OCI-M1 (cell line): ENCODE data around the gene SNRPD2.

Source experiments
- DNase-seq: peaks from one replicate; lab custom pipeline; 2025; lab: John Stamatoyannopoulos, UW

SNRPD2 gene

DNA sequence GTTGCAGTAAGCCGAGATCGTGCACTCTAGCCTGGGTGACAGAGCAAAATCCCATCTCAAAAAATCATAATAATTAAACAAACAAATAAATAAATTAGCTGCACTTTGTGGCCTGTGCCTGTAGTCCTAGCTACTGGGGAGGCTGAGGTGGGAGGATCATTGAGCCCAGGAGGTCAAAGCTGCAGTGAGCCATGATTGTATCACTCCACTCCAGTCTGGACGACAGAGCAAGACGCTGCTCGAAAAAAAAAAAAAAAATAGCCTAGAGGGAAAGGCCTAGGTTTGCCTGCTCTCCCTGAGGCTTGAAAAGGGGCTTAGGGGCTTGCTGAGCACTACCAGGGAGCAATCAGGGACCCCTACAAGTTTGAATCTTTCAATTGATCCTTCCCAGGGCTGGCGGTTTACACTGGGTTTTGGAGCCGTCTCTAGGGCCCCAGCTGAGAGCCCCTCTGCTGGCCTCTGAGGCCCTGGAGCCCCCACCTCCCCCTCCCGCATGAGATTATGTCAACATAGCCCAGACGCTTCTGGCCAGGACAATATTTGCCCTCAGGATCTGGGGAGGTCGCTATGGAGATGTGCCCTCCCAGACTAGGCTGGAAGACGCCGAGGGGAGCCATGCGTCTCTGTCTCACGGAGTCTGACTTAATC is 34.1 kb downstream of the SNRPD2 start:
- DNase-seq, result no peak

DNA sequence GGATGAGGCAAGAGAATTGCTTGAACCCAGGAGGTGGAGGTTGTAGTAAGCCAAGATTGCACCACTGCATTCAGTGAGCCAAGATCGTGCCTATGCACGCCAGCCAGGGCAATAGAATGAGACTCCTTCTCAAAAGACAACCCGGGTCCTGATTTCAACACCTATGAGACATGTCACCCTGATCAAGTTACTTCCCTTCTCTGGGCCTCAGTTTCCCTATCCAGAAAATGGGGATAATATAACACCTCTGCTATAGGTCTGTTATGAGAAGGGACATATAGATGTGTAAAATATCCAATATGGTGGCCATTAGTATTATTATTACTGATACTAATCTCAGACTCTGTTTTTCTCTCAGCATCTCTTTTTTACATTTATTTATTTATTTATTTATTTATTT is 36.7 kb downstream of the SNRPD2 start:
- DNase-seq, result no peak

DNA sequence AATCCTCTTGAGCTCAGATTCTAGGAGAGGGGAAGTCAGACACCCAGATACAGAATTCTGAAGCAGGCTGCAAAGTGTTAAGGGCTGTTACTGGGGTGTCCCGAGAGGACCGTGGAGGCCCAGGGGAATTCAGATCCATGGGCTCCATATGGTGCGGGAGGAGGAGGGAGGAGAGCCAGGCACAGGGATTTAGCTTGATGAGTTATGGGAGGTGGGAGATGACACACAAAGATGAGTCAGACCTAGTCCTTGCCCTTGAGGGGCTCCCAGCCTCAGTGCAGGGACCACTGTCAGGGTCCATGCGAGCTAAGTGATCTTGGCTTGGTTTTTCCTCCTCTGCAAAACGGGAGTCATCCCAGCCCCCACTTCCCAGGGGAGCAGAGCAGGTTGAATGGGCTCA is 38.1 kb downstream of the SNRPD2 start:
- DNase-seq, result no peak

DNA sequence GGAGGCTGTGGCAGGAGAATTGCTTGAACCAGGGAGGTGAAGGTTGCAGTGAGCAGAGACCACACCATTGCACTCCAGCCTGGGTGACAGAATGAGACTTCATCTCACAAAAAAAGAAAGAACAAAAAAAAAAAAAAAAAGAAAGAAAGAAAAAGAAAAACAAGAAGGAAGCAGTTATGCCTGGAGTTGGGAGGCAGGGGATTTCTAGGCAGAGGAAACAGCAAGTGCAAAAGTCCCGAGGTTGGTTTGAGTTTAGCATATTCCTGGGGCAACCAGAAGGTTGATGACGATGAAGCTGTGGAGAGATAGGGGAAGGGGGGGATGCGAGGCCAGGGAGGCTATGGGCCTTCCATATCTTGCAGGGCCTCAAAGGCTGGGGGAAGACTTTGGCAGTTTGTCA is 41.0 kb downstream of the SNRPD2 start:
- peak; percentile 74 for DNase-seq

DNA sequence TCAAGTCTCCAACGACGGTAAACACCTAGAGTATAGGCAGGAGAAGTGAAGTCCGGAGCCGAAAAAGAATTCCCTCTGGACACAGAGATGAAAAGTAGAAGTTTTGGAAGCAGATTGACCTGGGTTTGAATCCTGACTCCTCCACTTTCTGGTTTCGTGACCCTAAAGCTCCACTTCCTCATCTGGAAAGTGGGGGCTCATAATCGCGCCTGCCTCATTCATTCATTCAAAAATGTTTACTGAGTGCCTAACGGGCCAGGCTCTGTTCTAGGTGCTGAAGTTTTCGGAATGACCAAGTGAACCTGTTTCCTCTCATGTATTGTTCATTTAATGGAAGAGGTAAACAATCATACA is 45.4 kb downstream of the SNRPD2 start:
- DNase-seq, result no peak

DNA sequence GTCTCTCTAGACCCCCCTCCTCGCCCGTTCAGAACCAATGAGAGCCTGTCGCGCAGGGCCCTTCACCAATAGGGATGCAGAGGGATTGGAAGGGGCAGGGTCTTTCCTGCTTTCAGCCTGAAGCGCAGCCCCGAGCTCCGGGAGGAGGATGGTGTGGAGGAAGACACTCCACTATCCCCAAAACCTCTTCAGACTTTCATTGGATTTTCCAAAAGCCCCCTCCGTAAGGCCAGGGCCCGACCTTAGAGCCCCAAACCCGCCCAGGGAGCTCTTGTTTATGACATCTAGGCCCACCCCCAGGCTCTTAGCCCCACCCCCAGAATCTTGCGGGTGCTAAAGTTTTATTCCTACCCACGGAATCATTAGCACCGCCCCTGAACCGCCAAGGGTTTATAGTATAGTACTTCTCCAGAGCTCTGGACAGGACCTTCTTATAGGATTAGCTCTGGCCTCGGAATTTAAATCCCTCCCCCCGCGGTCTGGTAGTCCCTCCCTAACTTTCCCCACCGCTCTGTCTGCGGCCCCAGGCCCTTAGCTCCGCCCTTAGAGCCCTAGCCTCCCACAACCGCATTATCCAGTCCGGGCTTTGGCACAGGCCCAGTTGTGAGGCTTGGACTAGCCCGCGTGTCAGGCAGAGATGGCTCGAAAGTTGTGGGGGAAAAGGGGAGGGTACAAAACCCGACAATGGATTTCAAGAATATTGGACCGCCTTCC is 46.0 kb downstream of the SNRPD2 start:
- DNase-seq, result peak; percentile 99

DNA sequence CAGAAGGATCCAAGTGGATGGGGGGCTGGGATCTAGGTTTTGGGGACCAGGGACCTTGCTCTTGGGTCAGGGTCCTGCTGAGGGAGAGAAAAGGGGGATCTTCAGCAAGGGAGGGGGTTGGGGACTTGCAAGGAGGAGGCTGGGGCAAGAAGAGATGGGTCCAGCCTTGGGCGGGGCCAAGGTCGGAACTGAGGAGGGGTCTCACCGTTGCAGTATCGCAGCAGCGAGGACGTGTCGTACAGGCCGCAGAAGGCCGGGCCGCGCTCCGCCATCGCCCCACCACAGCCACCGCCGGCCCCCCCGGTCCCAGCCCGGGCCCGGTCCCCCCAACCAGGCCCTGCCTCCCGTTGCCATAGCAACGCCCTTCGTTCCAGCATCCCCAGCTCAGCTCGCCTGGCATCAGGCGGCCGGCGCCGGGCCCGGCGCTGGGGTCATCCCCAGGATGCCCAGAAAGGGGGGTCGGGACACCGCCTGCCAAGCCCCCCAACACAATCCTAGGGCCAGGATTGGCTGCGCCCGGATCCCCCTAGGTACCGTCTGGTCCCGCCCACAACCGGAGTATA is 46.6 kb downstream of the SNRPD2 start:
- DNase-seq, result no peak

DNA sequence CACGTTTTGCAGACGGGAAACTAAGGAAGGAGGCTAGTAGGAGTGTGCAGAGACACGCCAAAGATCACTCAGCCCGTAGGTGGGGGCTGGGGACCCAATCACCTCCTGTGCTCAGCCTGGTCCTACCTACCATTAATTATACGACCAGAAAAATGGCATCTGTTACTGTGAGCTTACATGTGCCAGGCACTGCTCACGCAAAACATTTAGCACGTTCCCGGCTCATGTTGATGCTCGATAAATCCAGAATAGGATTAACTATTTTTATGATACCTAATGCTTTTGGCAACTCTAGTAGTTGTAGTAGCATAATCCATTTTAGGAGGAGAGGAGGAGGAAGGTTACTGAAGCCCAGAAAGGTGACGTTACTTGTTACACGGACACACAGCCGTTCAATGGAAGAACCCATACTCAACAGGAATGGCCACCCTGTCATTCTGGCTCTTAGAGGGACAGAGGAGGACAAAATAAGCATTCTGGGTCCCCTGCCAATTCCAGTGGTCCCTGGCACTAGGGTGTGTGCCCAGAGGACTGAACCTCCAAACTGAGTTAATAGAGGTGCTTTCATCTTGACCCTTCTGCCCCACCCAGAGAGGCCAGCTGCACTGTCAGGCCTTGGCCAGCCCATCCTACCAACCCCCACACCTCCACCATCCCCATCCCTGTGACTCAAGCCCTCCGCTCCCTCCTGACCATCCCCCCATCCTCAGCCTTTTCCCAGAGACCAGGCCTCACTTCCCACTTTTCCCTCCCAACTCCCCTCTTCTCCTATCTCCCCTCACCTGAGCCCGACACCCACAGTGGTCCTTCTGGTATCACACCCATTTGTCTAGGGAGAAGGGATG is 47.6 kb downstream of the SNRPD2 start:
- no peak for DNase-seq

DNA sequence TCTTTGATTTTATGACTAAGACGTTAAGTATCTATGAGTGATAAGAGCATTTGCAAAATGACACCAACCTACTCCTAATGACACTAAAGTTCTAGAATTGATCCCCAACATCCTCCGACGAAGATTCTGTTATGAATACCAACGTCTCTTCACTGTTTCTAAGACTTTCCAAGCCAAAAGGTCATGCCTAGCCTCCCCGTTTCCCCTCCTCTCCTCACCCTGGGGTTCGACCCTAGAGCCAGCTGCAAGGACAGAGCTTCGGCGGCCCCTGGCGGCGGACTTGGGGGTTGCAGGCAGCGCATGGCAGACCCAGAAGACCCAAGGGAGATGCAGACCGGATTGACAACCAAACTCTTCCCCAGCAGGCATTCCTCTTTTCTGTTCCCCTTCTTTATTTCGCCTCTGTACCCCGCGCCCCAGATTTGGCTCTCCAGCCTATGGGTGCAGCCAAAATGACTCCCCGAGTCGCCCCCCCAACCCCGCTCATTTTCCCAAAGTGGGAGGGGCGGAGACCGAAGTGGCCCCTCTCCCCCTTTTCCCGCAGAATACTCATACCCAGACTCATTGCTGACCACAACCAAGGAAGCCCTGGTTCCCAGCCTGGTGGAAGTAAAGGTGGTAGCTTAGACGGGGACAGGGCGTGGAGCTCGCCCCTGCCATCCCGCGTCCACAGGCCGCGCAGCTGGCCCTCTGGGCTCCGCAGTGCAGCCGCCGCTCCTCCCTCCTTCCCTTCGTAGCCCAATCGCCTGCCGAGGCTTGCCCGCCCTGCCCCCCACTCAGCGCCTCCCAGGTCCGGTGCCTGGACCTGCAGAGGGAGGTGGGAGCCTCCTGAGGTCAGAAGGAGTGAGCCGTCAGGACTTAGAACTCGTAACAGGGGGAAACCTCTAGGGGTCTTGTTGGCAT is 48.5 kb downstream of the SNRPD2 start:
- DNase-seq, result peak; percentile 97

DNA sequence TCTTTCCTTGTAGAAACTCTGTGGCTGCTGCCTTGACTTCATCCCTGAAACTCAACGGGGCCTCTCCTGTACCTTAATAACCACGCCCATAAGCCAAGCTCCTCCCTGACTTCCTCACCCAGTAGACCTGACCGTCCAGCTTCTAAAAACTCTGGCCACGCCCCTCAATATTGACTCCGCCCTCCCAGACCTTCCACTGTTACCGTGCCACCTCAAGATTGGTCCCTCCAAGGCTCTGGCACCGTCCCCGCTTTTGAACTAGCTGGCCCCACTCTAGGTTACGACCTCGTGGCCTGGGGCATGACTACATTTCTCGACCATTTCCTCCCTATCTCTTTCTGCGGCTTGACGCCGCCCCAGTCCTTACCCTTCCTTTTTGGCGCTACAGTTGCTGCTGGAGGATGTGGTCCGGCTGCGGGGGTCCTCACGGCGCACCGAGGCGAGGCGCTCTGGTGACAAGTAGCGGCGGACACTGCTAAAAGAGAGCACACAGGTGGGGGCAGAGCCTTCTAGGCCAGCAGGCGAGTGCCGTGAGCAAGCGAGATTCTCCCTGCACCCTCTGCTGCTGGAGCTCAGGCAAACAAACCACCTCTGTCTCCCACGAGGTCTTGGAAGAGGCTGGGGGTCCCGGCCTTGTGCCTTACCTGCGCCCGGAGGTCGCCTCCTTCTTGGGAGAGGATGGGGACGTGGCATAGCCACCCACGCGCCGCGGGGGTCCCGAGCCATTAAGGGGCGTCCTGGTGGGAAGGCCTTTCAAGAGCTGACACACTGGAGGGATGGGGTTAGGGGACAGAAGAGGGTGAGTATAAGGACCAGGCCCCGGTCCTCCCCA is 50.3 kb downstream of the SNRPD2 start:
- peak; percentile 100 for DNase-seq

DNA sequence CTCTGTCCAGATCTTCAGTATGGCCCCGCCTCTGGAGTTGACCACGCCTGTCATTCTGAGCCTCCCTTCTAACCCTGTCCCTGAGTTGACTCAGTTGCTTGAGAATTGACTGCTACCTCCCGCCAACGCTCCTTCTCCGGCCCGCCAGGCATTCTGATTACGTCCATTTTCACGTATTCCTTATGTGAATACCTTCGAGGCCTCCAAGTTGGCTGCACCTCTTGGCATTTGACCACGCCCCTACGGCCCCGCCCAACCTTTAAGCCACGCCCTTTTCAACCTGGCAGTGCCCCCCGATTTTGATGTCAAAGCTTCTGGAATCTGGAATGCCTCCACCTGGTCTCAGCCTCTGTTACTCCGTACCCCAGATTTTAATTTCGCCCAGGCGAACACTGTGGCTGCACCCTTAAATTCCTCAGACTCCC is 50.9 kb downstream of the SNRPD2 start:
- no peak for DNase-seq

DNA sequence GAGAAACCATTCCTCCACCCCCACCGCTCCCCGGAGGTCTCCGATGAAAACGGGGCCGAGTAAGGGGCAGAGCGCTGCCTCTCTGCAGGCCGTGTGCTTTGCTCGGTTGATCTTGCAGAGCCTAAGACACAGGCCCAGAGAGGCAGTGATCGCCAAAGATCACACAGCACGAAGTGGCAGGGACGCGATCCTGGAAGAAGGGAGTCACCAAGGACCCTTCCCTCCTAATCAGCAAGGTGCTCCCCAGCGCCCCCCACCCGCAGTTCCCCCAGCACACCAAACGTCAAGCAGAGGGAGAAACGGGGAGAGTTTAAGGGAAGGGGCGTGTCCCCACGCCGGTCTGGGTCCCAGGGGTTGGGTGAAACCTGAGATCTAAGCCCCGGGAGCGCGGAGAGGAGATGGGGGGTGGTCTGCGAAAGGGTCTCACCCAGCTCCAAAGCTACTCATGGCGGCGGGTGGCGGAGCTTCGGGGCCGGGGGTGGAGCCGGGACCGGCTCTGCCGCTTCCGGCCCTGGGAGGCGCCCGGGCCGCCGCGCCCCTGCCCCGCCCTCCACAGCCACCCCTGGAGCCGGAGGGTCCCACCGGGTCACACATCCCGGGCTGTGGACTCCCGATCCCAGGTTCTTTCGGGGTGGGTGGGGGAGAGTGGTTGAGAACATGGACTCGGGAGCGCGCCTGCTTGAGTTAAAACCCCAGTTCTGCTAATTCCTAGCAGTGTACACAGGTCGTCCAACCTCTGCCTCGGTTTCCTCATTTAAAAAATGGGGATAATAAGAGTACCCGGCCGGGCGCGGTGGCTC is 52.6 kb downstream of the SNRPD2 start, which contains the start of gene EML2:
Gene EML2 (minus strand): TSS at position 468 of the 800 bp plus-strand sequence. CDS start 21 bp downstream, at position 447.
- peak; percentile 69 for DNase-seq

DNA sequence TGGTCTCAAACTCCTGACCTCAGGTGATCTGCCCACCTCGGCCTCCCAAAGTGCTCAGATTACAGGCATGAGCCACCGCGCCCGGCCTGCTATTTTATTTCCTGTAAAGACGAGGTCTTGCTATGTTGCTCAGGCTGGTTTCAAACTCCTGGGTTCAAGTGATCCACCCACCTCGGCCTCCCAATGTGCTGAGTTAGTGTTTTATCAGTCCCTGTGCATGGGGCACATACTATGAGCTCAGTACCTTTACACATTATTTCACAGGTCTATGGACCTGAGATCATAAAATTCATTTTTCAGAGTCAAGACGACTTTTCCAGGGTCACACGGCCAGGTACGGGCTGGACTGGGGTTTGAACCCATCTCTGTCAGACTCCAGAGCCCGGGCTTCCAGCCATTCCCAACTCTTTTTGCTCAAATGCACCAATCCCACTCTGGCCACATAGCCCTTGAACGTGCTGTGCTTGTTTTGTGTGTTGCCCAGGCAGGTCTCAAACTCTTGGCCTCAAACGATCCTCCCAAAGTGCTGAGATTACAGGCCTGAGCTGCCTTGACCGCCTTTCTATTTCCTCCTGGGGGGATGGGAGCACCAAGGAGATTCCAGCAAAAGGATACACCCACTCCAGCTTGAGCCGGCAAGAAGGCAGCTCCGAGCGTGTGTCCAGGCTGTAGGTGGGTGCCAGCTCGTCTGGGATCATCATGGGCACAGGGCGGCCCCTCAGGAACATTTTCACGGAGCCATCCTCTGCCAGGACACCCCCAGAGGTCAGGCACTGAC is 53.7 kb downstream of the SNRPD2 start:
- DNase-seq, result no peak
